OCI-LY7 (cell line): Measurements from ENCODE around the gene TPX2. TPM values are rescaled to one million over a fixed set of nuclear protein-coding genes. Genes with fewer than 3 reads are reported as not detected.
A peak's percentile ranks its signal among the peaks of the same experiment; 100 is the strongest.

Source experiments
- BruUV-seq: library from RNA; stranded (reverse); fragments of 400-500 nt; replicated peaks from 2 replicates; lab custom pipeline; 2021; lab: Mats Ljungman, UMichigan
- CTCF ChIA-PET: fragments of 300-600 bp; sonication (Branson Sonifier 250); formaldehyde crosslinking; loops from one replicate; lab custom pipeline; 2022; ENCODE audit warnings: antibody characterized with exemption; ENCODE audit not compliant: unreplicated experiment; lab: Charles Lee
- POLR2A ChIA-PET: fragments of 300-600 bp; sonication (Branson Sonifier 250); formaldehyde crosslinking; loops from one replicate; lab custom pipeline; 2022; ENCODE audit warnings: antibody characterized with exemption; lab: Charles Lee
- DNase-seq: peaks from one replicate; pipeline ENCODE4 v3.0.0-alpha.2; 2015; ENCODE audit warnings: low spot score
- H2AFZ ChIP-seq: fragments of 200-600 bp; sonication (generic), shearing (Covaris generic); 2 replicates; pipeline ENCODE4 v1.6.1; 2014; ENCODE audit warnings: mild to moderate bottlenecking, antibody characterized with exemption, low read length, moderate library complexity
- H3K27ac ChIP-seq: fragments of 200-600 bp; sonication (generic); 2 replicates; pipeline ENCODE4 v1.5.1; 2014; ENCODE audit warnings: mixed run types, low read depth, mild to moderate bottlenecking, moderate library complexity, low read length, inconsistent platforms; ENCODE audit not compliant: poor library complexity, severe bottlenecking
- H3K36me3 ChIP-seq: fragments of 200-600 bp; sonication (generic); 2 replicates; pipeline ENCODE4 v1.6.1; 2014; ENCODE audit warnings: mild to moderate bottlenecking, antibody characterized with exemption, low read length, moderate library complexity, mixed read lengths; ENCODE audit not compliant: insufficient read depth
- H3K4me1 ChIP-seq: fragments of 200-600 bp; sonication (generic); 2 replicates; pipeline ENCODE4 v1.5.1; 2014; ENCODE audit warnings: mild to moderate bottlenecking, low read length; ENCODE audit not compliant: insufficient read depth, poor library complexity, severe bottlenecking
- H3K4me2 ChIP-seq: fragments of 200-600 bp; sonication (generic); 2 replicates; pipeline ENCODE4 v1.6.1; 2014; ENCODE audit warnings: mild to moderate bottlenecking, low read length
- H3K4me3 ChIP-seq: fragments of 200-600 bp; sonication (generic); 2 replicates; pipeline ENCODE4 v1.5.1; 2014; ENCODE audit warnings: mild to moderate bottlenecking, low read depth, low read length; ENCODE audit not compliant: poor library complexity, severe bottlenecking
- H3K79me2 ChIP-seq: fragments of 200-600 bp; sonication (generic); 2 replicates; pipeline ENCODE4 v1.6.1; 2016; ENCODE audit warnings: low read depth, mild to moderate bottlenecking, low read length, moderate library complexity, mixed read lengths; ENCODE audit not compliant: insufficient read depth
- H3K9me2 ChIP-seq: fragments of 200-600 bp; sonication (generic); 2 replicates; pipeline ENCODE4 v1.6.1; 2016; ENCODE audit warnings: mild to moderate bottlenecking, low read length, mixed read lengths; ENCODE audit not compliant: insufficient read depth
- H3K9me3 ChIP-seq: fragments of 200-600 bp; sonication (generic); 2 replicates; pipeline ENCODE4 v1.6.1; 2014; ENCODE audit warnings: mild to moderate bottlenecking, mixed run types, low read length, mixed read lengths
- H4K20me1 ChIP-seq: fragments of 200-600 bp; sonication (generic); 2 replicates; pipeline ENCODE4 v1.6.1; 2014; ENCODE audit warnings: mild to moderate bottlenecking, antibody characterized with exemption, low read length, moderate library complexity, mixed read lengths; ENCODE audit not compliant: insufficient read depth
- EZH2phosphoT487 ChIP-seq: fragments of 200-600 bp; sonication (generic); IDR thresholded peaks from 2 replicates; pipeline ENCODE4 v1.6.1; 2018; ENCODE audit warnings: low read depth, borderline replicate concordance, mild to moderate bottlenecking, mixed run types, antibody characterized with exemption, low read length, moderate library complexity, mixed read lengths
- intact Hi-C: fragments of 100-400 bp; cut with micrococcal nuclease; formaldehyde crosslinking; loops from one replicate; pipeline ENCODE4 v1.10.0; 2022; ENCODE audit not compliant: unreplicated experiment
- total RNA-seq, 2 experiments: library from RNA; depleted of rRNA in 1 of 2; stranded (reverse); fragments of >200 nt in 1 of 2; shearing (Covaris generic) in 1 of 2; gene quantifications; 2 replicates each; pipeline ENCODE4 v1.2.3, GENCODE V29; 2014 to 2022
- TF ChIP-seq, protein P1 (sequence below): fragments of 200-600 bp; sonication (generic); conservative IDR thresholded peaks from 2 replicates; pipeline ENCODE4 v1.5.1; 2014; ENCODE audit warnings: mild to moderate bottlenecking, antibody characterized with exemption, low read length, moderate library complexity, mixed read lengths

TPX2 gene
- total RNA-seq, 2 experiments from 2014 or later, result 121 to 173 TPM

DNA sequence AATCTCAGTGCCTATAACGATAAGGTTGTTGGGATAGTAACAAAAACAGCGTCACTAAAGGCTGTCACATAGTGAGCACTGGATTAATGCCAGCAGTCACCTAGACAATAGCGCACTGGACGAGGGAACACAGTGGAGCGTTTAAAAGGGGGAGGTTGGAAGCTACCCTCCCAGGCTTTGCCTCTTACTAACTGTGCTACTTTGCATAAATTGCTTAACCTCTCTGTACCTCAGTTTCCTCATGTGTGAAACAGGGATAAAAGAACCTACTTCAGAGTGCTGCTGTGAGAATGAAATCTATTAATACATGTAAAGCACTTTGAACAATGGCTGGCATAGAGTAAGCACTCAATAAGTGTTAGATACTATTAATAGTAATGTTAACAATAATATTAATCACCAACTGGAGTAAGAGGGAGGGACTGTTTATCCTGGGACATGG, 27.0 kb upstream of the TPX2 start:
- H3K4me2 ChIP-seq, result peak overlapping the region; percentile 55
- peaks cover under 1% of the 10 kb centered on the region; the same call in 1 of the 2 replicates for H3K9me3 ChIP-seq
- peak overlapping the region; percentile 98 for H3K27ac ChIP-seq
- H3K36me3 ChIP-seq, result peaks cover 82% of the 10 kb centered on the region
- no peaks in the 10 kb centered on the region for H3K9me2 ChIP-seq
- H3K4me1 ChIP-seq, result peaks cover 95% of the 10 kb centered on the region
- H3K79me2 ChIP-seq, result peaks cover 80% of the 10 kb centered on the region
- H4K20me1 ChIP-seq, result peaks cover 8% of the 10 kb centered on the region; the same call in 1 of the 2 replicates
- TF ChIP-seq, protein P1, sequence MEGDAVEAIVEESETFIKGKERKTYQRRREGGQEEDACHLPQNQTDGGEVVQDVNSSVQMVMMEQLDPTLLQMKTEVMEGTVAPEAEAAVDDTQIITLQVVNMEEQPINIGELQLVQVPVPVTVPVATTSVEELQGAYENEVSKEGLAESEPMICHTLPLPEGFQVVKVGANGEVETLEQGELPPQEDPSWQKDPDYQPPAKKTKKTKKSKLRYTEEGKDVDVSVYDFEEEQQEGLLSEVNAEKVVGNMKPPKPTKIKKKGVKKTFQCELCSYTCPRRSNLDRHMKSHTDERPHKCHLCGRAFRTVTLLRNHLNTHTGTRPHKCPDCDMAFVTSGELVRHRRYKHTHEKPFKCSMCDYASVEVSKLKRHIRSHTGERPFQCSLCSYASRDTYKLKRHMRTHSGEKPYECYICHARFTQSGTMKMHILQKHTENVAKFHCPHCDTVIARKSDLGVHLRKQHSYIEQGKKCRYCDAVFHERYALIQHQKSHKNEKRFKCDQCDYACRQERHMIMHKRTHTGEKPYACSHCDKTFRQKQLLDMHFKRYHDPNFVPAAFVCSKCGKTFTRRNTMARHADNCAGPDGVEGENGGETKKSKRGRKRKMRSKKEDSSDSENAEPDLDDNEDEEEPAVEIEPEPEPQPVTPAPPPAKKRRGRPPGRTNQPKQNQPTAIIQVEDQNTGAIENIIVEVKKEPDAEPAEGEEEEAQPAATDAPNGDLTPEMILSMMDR, result no peak
- DNase-seq, result no peak
- ChIA-PET POLR2A (interaction anchor here (0.6 to 3.4 kb wide), 5 partner anchors 11 to 24 kb away, joined by 3 to 15 read pairs (median 3); partner anchors contain the start of gene BCL2L1), CTCF (no interaction called here)
- H3K4me3 ChIP-seq, result no peak overlapping the region
- H2AFZ ChIP-seq, result no peak overlapping the region
- BruUV-seq, result no TSS peak
- intact Hi-C loops, result no loop called here

DNA sequence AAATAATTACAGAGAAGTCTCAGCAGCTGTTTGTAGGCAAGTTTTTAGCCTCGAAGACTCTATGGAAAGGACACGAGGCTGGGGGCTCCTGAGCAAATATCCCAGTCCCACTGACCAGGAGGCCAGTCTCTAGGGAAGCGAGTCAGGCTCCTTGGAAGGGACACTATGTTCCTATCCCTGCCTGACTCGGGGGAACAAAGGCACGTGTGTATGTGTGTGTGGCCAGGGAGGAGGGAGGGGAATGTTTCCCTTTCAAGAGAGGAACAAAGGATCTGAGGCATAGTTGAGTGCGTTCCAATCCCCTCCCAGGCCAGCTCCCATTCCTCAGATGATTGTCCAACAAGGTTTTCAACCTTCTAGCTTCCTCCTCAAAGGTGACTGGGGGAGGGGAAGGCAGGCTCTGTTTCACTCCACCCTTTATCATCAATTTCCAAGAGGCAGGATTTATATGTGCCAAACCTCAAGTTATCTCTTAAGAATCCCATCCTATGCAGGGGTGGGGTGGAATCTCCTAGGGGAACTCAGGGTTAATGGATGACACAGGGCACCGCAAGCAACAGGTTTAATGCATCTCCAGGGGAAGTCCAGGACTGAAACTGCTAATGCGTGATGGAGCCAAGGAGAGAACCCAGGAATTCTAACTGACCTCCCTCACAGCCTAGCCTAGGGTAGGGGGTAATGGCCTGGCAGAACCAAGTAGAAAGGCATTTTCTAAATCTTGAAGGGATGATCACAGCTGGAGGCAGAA, 26.4 kb upstream of the TPX2 start:
- Histone ChIP-seq H3K9me3 (no peaks in the 10 kb centered on the region), H3K9me2 (no peaks in the 10 kb centered on the region), H3K4me1 (peaks cover 95% of the 10 kb centered on the region), H3K4me2 (peak overlapping the region; percentile 55), H3K27ac (peak overlapping the region; percentile 2), H4K20me1 (peaks cover 14% of the 10 kb centered on the region; the same call in 1 of the 2 replicates), H3K4me3 (no peak overlapping the region), H3K79me2 (peaks cover 80% of the 10 kb centered on the region), H2AFZ (no peak overlapping the region), H3K36me3 (peaks cover 82% of the 10 kb centered on the region)
- POLR2A ChIA-PET, result interaction anchor here (0.6 to 3.4 kb wide), 4 partner anchors 10 to 25 kb away, joined by 3 to 15 read pairs (median 4); partner anchors contain the start of gene BCL2L1
- DNase-seq, result no peak
- CTCF ChIA-PET, result no interaction called here
- no TSS peak for BruUV-seq
- TF ChIP-seq, protein P1, result no peak
- TF ChIP-seq EZH2phosphoT487, result no peak
- intact Hi-C loops, result no loop called here
